SK-N-MC (cell line): Measurements from ENCODE around the gene NDRG2.

Experiments used
- DNase-seq: peaks from one replicate; pipeline ENCODE4 v3.0.0-alpha.2; 2011; ENCODE audit warnings: low read depth, low spot score
- H3K27ac ChIP-seq: fragments of 200-600 bp; sonication (generic); 2 replicates; pipeline ENCODE4 v1.5.1; 2016; ENCODE audit warnings: mixed run types
- H3K36me3 ChIP-seq: fragments of 200-600 bp; sonication (generic); 2 replicates; pipeline ENCODE4 v1.6.1; 2017; ENCODE audit warnings: antibody characterized with exemption, low read length, mixed read lengths; ENCODE audit not compliant: insufficient read depth
- H3K4me3 ChIP-seq: fragments of 200-600 bp; sonication (generic); 2 replicates; pipeline ENCODE4 v1.5.1; 2016
- H3K9ac ChIP-seq: fragments of 200-600 bp; sonication (generic); 2 replicates; pipeline ENCODE4 v1.8.0; 2017; ENCODE audit warnings: mixed run types, mixed read lengths; ENCODE audit not compliant: insufficient read length
- H3K9me3 ChIP-seq: fragments of 200-600 bp; sonication (generic); 2 replicates; pipeline ENCODE4 v1.6.1; 2017; ENCODE audit warnings: low read depth, mild to moderate bottlenecking, antibody characterized with exemption, low read length, moderate library complexity, mixed read lengths
- EZH2 ChIP-seq: fragments of 200-600 bp; sonication (generic); IDR thresholded peaks from one replicate; pipeline ENCODE4 v1.6.1; 2017; ENCODE audit warnings: antibody characterized with exemption
- FOXP2 ChIP-seq: optimal IDR thresholded peaks from 2 replicates; pipeline ENCODE3; 2011; ENCODE audit warnings: mild to moderate bottlenecking, moderate library complexity; ENCODE audit not compliant: insufficient read depth; ENCODE audit errors: extremely low read length, control extremely low read depth
- POLR2AphosphoS5 ChIP-seq: IDR thresholded peaks from 2 replicates; pipeline ENCODE4 v1.6.1; 2012; ENCODE audit warnings: mild to moderate bottlenecking, low read depth, low read length, borderline replicate concordance

The NDRG2 gene

DNA sequence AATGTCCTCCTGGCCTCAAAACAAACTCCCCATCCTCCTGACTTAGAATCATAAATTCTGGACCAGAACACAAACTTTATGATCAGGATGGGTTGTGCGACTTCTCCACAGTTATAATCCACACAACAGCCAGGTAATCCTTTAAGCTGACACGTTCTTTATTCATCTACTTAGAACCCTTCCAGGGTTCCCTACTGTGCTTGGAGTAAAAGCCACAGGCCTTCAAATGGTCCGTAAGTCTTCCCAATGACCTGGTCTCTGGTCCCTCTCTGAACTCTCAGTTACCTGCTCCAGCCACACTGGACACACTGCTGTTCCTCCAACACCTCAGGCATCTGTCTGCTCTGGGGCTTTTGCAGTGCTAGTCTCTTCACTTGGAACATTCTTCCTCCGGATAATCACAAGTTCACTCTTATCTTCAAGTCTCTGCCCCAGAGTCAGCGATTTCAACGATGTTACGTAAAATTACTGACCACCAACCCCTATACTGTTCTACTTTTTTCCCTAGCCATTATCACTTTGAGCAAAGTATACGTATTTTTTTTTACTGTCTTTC is 15.6 kb upstream of the NDRG2 start:
- H3K9me3 ChIP-seq = no peaks in the 10 kb centered on the region
- no peak overlapping the region for H3K27ac ChIP-seq
- no peak for TF ChIP-seq EZH2
- no peak for TF ChIP-seq POLR2AphosphoS5
- no peak for TF ChIP-seq FOXP2
- H3K9ac ChIP-seq = no peak overlapping the region
- H3K36me3 ChIP-seq = no peaks in the 10 kb centered on the region
- DNase-seq = no peak
- no peak overlapping the region for H3K4me3 ChIP-seq

DNA sequence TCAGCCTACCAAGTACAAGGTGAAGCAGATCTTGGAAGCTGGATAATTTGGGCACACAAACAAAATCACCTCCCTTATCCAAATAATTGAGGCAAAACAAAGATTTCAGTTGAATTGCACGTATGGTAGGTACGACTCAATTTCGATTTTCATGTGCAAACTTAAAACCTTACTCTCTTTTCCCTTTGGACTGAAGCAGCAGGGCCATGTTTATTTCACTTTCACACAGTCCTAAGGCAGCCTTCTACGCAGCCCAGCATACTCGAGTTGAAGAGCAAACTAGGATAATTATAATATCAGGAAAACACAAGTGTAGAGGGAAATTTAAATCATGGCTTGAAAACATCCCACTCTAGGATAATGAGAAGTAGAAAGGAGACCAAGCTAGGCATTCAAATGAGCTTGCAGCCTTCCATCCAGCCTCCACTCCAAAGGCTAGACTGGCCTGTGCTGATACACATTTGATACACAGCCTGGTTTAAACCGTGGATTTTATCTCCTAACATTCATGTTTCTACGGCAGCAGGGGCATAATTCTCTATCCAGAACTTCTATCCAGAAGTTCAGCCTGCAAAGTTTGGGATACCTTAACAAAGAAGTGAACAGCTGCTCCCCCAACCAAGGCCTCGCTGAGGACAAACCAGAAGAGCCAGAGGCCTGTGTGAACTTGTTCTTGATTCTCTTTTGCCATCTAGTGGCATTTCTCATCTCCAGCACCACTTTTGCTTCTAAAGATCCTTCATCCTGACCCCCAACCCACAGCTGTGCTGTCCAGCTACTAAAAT is 14.9 kb upstream of the NDRG2 start:
- no peak overlapping the region for H3K4me3 ChIP-seq
- no peaks in the 10 kb centered on the region for H3K9me3 ChIP-seq
- TF ChIP-seq POLR2AphosphoS5 = no peak
- no peak for TF ChIP-seq EZH2
- no peak for TF ChIP-seq FOXP2
- no peak overlapping the region for H3K27ac ChIP-seq
- DNase-seq = no peak
- no peak overlapping the region for H3K9ac ChIP-seq
- no peaks in the 10 kb centered on the region for H3K36me3 ChIP-seq

DNA sequence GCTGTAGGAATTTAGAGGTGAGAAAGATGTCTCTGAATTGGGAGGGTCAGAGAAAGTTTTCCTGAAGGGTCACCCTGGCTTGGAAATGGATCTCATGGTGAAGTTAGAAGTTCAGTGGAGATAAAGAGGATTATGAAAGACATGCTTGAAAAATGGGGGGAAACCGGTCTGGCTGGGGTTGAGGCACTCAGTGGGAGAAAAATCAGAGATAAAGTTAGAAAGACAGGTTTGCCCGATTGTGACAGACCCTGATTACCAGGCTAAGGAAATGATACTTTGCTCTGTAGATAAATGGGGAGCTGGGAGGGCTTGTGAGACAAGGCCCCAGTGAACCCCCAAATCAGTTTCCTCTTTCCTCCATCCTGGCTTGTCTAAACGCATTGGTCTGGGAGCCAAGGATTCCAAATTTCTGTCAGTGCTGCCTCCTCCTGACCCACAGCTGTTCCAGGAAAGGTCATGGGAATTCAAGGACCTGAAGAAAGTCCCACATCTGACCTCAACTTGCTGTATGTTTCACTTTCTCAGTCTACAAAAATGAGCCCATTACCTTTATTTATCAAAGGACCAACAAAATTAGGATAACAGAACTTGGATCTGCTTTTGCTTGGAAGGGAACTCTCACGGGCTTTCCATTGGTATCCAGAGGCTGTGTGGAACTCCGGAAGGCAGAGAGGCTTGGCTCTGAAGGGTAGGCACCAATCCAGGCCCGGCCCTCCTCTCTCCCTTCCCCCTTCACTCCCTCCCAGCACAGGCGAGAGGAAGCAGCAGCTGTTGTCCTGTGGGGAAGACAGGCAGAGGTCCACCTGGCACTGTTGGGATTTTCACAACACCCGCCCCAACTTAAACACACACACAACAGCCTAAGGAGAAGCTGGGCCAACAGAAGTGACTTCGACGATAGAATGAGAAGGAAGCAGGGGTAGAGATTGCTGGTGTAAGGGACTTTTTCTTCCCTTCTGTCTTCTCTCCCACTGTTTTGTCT is 13.9 kb upstream of the NDRG2 start:
- no peaks in the 10 kb centered on the region for H3K9me3 ChIP-seq
- no peak overlapping the region for H3K4me3 ChIP-seq
- no peaks in the 10 kb centered on the region for H3K36me3 ChIP-seq
- no peak for DNase-seq
- H3K27ac ChIP-seq = no peak overlapping the region
- no peak for TF ChIP-seq POLR2AphosphoS5
- no peak for TF ChIP-seq FOXP2
- H3K9ac ChIP-seq = no peak overlapping the region

GRCh38 chr14:21037156-21037555 is 12.3 kb upstream of the NDRG2 start:
- H3K9me3 ChIP-seq = no peaks in the 10 kb centered on the region
- no peak overlapping the region for H3K4me3 ChIP-seq

GRCh38 chr14:21036751-21037150 is 11.9 kb upstream of the NDRG2 start:
- Histone ChIP-seq H3K27ac (no peak overlapping the region), H3K36me3 (no peaks in the 10 kb centered on the region), H3K9me3 (no peaks in the 10 kb centered on the region), H3K9ac (no peak overlapping the region), H3K4me3 (no peak overlapping the region)
- DNase-seq = no peak
- TF ChIP-seq FOXP2 (no peak), EZH2 (no peak), POLR2AphosphoS5 (no peak)

More at GRCh38 chr14:21037156-21037555, 12.3 kb upstream of the NDRG2 start:
- Histone ChIP-seq H3K27ac (no peak overlapping the region), H3K9ac (no peak overlapping the region), H3K36me3 (no peaks in the 10 kb centered on the region)
- DNase-seq = no peak
- TF ChIP-seq POLR2AphosphoS5 (no peak), FOXP2 (no peak), EZH2 (no peak)

- Histone ChIP-seq H3K9me3 (no peaks in the 10 kb centered on the region), H3K4me3 (no peak within 1 kb of the TSS), H3K27ac (no peak within 1 kb of the TSS), H3K9ac (no peak within 1 kb of the TSS), H3K36me3 (no peaks in the 10 kb centered on the region)
- no peak for DNase-seq
- TF ChIP-seq EZH2 (no peak), FOXP2 (no peak), POLR2AphosphoS5 (no peak)
Observed at GRCh38 chr14:21034707-21035106, 9.8 kb upstream of the NDRG2 start, which contains the start of gene RNASE13. Gene RNASE13, minus strand, starts transcription at chr14:21034807. Its CDS starts 519 bp downstream, at chr14:21034288.

DNA sequence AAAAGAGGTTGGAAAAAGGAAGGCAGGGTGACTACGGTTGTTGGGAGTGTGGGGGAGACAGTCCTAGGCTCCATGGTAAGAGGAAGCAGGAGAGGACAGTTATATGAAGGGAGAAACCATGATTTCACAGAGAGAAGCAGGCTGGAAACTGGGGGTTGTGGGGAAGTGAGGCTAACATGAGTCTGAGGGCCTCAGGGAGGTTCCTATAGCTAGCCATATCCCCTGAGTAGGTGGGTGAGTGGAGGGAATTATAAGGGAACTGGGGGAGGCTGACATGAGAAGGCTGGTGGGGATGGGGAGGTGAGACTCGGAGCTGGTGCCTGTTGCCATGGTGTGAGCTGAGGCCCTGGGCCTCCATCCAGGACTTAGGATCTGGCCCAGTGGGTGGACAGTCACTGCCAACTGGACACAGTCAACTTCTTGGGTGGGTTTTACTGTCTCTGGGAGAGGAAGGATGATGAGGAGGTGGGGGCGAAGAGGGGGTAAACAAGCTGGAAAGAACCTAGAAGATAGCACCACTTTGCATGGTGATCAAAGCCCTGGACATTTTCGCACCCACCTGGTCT is 8.4 kb upstream of the NDRG2 start:
- TF ChIP-seq FOXP2 (no peak), POLR2AphosphoS5 (no peak), EZH2 (no peak)
- H3K9ac ChIP-seq = no peak overlapping the region
- H3K36me3 ChIP-seq = no peaks in the 10 kb centered on the region
- H3K9me3 ChIP-seq = no peaks in the 10 kb centered on the region
- no peak overlapping the region for H3K4me3 ChIP-seq
- no peak for DNase-seq
- no peak overlapping the region for H3K27ac ChIP-seq
